GM19468 (cell line): ENCODE results near the gene MAP2K1.
"Not testable (repeated sequence)": the region's sequence is repeated elsewhere in the genome, so short reads cannot be mapped to it uniquely, and the experiment has no call there.

ENCODE experiments used
- ATAC-seq: cut with Tn5 transposase; IDR thresholded peaks from one replicate; pipeline ENCODE4 v1.9.1; 2021; ENCODE audit warnings: mild to moderate bottlenecking, moderate library complexity, moderate number of reproducible peaks; ENCODE audit not compliant: unreplicated experiment; ENCODE audit errors: extremely low read depth

MAP2K1 gene

DNA sequence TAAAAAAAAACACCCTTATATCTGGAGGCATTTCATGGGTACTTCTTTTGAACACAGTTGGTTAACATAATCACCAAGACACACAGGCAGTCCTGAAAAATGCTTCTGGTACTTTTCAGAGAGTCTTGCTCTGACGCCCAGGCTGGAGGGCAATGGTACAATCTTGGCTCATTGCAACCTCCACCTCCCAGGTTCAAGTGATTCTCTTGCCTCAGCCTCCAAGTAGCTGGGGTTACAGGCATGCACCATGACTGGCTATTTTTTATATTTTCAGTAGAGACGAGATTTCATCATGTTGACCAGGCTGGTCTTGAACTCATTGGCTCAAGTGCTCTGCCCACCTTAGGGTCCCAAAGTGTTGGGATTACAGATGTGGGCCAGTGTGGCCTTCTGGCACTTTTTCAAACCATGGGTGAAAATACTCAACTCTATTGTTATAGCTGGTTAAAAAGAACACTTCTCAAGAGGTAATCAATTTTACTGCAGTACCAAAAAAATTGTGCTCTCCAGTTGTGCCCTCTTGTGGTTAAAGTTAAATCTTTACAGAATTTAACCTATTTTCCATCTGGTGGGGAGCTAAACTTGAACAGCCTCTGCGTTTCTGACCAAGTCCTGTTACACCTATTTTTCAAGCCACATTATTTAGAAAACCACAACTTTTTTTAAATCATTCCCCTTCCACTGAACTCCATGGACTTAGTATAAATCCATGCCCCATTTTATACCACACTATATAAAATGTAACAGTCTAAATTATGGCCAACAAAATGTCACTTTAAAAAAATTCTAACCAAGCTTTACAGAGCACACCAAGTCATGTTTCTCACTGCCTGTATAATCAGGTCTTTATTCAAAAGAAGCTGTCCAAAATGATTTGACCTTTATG, 112.0 kb downstream of the MAP2K1 start:
- no peak for ATAC-seq

DNA sequence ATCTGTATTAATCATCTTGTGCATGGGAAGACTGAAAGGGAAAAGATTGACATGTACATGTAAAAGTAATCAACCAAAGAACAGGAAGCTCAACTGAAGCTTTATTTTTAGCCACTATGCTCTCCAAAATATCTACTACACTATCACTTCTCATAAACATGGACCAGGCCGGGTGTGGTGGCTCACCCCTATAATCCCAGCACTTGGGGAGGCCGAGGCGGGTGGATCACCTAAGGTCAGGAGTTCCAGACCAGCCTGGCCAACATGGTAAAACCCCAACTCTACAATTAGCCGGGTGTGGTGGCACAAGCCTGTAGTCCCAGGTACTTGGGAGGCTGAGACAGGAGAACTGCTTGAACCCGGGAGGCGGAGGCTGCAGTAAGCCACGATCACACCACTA, 113.6 kb downstream of the MAP2K1 start:
- not testable (repeated sequence) for ATAC-seq

DNA sequence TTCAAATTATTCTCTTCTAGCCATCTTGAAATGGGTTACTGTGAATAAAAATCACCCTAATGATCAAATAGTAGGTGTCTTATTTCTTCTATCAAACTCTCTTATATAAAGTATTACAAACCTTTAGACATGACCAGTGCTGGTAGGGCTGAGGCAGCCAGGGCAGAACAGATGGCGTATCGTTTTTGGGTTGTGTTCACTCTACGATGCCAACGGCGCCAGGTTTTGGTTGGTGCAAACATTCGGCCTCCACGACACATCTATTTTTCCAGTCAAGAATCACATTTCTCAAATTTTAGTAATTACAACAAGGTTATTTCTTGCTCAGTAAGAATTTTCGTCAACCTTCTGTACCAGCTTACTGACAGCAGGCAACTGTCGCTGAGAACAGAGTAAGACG, 115.8 kb downstream of the MAP2K1 start:
- ATAC-seq = no peak

DNA sequence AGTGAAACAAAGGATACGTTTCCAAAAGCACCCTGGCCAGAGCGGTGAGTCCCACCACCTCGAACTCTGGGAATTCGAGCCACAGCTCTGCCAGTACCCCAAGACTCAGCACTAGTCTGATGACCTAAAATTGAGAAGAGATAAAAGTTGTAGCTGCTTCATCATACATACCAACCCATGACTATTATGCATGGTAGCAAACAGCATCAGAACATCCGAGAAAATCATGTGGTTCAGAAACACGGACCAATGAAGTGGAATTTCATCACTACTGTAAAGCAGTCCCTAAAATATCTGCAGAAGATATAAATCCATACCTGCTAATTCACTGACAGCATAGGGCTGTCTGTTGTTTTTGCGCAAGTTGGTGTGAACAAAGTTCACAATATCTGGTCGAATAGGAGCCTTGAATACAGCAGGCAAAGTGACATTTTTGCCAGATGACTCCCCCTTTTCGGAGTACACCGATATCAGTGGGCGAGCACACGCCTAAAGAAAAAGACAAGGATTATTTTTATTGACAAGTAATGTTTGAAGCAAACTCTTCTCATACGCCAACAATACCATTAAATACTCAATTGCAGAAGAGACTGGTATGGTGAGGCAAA, 116.4 kb downstream of the MAP2K1 start:
- ATAC-seq = not testable (repeated sequence)

DNA sequence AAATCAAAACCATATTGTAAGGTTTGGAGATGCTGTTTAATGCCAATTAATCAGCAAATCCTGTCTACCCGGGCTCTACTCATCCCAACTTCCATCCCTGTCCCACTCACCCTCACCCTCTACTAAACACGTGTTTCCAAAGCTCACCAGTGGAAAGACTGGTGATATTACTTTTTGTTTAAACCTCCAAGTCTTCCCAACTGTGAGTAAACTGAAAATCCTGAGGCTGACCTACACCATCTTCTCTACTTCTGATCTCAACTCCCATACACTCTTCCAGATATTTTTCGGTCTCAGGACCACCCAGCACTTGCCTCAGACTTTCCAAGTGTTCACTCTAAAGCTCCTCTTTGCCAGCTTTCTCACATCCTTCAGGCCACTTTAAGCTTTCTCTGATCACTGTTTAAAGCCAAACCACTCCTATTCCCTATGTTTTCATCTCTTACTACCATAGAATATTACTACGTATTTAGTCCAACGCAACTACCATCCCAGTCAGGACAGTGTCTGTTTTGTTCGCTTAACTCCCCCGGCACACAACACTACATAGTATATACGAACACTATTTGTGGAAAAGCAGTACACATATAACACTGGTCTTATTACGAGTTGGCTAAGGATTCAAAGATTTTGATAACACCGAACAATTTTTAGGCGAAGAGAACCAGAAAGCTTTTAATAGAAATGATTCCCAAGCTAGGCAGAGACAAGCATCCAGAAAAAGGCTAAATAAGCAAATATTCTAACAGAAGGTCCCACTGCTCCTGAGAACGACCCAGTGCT, 117.3 kb downstream of the MAP2K1 start:
- no peak for ATAC-seq

DNA sequence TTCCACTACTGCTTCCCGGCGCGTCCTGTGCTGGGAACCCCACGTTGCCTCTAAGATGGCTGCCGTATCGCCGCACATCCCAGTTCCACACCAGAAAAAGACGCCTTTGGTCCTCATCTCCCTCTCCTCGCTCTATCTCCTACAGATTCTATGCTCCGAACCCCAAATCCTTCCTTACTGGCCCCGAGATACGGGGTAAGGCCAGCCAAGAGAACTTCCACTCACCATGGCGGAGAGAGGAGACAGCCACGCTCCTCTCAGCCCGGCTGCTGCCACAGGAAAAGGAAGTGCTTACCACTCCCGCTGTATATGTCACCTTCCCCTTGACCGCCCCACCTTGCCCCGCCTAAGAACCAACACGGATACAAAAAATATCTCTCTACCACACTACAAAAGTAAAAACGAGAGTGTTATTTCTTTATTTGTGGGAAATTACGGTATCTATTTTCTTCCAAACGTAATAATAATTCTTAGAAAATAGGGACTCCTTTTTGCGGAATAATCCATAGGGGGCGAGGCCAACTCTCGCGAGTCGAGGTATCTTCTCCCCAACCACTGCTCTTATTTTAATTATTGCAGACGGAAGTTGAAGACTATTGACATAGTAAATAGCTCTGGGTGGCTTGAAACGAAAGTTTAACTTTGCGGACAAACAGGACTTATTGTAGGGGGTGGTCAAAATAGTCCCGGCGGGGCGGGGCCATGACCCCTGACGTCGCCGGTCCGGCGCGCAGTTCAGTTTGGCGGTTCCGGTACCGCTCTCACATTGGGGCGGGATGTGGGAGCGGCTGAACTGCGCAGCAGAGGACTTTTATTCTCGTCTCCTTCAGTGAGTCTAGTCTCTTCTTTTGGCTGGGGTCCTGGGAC, 118.1 kb downstream of the MAP2K1 start, which contains the start of the genes RPL4 and ZWILCH:
TSS of gene RPL4 (minus strand) at position 293 of the 867 bp plus-strand sequence. CDS start at position 228, 65 bp downstream.
TSS of gene ZWILCH (plus strand) at position 764 of the 867 bp plus-strand sequence. CDS start at position 777, 13 bp downstream.
- peak; percentile 59 for ATAC-seq

DNA sequence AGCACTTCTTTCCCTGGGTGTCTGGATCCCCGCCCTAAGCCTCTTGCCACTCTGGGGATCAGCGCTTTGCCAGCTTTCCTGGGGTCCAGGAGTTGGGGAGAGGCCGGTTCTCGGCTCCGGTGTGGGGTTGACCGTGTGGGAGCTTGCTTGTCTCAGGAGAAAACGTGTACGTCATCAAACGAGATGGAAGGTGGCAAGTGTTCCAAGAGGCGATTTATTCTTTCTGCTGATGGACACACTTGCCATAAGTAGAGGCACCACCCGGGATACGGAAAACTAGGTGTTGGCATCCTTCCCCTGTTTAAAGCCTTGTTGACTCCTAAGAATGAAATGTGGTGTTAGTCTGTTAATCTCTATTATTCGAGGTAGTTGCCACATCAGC, 118.7 kb downstream of the MAP2K1 start:
- no peak for ATAC-seq

DNA sequence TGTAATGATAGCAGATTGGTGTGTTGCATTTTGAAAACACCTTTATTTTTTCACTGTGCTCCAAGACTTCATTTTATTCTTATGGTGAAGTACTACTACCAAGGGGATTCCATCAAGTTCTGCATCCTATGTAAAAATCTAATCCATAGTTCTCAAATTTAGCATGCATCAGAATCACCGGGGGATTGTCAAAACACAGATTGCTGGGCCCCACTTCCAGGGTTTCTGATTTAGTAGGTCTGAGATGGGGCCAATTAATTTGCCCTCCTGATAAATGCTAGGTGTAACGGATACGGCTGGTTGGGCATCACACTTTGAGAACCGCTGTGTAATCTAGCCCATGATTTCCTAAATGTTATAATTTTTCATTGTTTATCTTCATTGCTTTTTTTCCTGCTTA, 119.1 kb downstream of the MAP2K1 start:
- no peak for ATAC-seq

DNA sequence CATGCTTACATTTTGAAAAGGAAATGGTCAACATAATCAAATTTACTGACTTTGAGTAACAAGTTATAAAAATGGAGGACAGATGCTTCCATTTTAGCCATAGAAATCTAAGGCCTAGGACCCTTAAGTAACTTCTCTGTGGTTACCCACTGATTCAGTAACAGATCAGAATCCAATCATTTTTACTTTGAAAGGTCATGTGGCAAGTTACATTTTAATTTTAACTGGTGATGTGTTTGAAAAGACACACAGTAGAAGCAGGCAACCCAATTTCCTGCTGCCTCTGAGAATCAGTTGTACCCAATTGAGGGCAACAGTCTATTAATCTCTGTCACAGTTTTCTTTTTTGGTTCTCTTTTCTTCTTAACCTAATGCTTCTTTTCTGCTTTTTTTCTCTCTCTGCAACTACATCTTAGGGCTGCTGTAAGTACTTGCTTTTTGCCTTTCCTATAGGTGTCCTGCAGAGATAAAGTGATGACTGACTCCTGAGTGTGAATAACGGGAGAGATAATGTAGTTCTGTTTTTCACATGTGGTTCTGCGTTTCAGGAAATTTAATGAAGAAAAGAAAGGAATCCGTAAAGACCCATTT, 121.7 kb downstream of the MAP2K1 start:
- no peak for ATAC-seq

DNA sequence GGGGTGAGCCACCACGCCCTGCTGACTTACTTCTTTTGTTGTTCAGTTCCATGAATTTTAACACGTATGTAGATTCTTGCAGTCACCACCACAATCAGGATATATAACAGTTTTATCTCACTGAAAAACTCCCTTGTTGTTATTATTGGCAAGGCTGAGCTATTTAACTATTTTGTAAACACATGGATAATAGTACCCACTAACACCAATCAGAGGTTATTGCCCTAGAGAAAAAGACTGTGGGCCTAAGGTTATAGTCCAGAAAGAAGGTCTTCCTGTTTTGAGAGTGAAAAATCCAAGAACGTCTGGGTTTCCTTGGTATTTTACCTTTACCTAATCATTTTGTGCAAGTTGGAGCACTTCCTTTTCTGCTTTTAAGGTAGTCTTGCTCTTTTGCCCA, 127.9 kb downstream of the MAP2K1 start:
- no peak for ATAC-seq

DNA sequence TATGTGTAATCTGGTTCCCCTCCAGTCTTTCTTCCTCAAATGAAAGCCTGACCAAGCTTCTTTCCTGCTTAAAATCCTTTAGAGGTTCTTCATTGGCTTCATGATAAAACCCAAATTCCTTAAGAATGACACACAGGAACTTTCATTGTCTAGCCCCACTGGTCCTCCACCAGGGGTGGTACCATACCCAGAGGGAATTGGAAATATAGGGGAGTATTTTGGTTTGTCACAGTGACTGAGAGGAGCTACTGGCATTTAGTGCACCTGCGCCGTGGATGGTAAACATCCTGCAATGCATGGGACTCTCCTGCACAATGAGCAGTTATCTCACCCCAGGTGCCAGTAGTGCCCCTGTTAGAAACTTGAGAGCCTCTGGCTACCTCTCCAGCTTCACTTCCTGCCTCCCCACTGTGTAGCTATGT, 129.2 kb downstream of the MAP2K1 start:
- ATAC-seq = no peak

DNA sequence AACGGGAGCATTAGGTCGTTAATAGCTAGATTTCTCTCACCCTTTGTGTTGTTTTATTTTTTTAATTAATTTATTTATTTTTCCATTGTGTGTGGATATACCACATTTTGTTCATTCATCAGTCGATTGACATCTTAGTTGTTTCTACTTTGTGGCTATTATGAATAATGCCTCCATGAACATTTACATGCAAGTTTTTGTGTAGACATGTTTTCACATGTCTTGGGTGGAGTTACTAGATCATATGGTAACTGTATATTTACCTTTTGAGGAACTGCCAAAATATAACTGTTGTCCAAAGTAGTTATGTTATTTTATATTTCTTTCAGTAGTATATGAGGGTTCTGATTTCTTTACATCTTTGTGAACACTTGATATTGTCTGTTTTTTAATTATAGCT, 137.2 kb downstream of the MAP2K1 start:
- ATAC-seq = no peak

DNA sequence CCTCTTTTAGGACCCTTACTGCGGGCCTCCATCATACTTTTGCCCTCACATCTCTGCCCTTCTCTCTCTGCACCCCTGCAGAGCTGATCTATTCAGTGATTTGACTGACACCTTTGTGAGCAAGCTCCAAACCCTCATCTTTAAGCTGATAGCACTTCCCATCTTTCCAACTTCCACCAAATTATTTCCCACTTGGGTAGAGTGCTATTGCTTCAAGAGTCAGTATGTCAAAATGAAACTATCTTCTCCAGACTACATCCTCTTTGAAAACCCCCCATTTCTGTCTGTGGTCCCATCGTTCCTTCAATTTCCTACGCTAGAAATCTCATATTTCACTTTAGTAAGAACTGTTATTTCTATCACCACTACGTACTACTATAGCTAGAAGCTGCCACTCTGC, 138.1 kb downstream of the MAP2K1 start:
- no peak for ATAC-seq

DNA sequence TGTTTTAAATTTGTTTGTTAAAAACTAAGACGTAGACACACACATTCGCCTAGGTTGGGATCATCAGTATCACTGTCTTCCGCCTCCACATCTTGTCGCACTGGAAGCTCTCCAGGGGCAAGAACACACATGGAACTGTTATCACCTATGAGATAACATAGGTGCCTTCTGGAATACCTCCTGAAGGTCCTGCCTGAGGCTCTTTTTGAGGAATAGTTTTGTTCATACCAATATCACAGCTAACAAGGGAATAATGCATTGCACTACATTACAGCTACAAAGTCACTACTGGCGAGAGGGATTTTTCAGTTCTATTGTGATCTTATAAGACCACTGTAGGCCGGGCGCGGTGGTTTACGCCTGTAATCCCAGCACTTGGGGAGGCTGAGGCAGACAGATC, 148.3 kb downstream of the MAP2K1 start:
- ATAC-seq = no peak
